Measurements from ENCODE around the gene TAS2R41.
"Not testable (repeated sequence)": the region's sequence is repeated elsewhere in the genome, so short reads cannot be mapped to it uniquely, and the experiment has no call there.

Gene TAS2R41

DNA sequence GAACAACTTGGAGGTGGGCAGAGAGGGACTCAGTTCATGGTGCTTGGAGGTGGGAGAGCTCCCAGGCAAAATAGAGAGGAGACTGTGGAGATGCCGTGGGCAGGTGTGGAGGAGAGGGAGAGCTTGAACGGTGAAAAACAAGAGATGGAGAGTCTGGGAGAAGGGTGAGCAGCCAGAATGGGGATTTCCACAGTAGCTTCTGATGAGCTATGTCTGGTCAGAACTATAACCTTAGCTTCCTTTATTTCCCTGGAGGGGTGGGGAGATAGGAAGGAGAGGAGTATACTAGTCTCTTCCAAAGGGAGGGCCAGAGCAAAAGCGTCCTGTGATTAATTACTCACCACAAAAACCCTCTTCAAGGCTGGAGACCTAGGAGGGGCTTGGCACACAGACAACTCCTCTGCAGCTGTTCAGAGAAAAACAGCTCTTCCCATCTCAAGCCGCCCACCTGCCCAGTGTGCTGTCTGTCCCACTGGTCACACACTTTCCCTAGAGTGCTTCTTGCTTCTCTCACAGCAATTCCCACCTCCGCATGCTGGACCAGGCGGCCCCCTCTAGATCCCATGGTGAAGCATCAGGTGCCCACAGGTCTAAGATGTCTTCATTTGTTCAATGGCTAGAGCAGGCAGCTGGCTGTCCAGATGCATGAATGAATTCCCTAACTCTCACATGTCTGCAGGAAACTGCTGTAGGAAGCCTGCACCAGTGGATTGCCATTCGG is 41.9 kb downstream of the TAS2R41 start:
- DNase-seq (ENCODE audit: low read depth): no peak

GRCh38 chr7:143522309-143522916 is 44.7 kb downstream of the TAS2R41 start:
- DNase-seq (ENCODE audit: low read depth): not testable (repeated sequence)
